Sigmoid colon (tissue), 4 donors: Measurements from ENCODE around the gene ABCB8.

Experiments used
- CTCF ChIP-seq, 4 experiments: fragments of 450-650 bp in 3 of 4; fragments of 200-600 bp in 1 of 4; IDR thresholded peaks; one replicate each; pipeline ENCODE4 v1.5.1; 2016 to 2019; ENCODE audit warnings: antibody characterized with exemption in 4 of 4, mild to moderate bottlenecking in 3 of 4, moderate library complexity in 2 of 4
- POLR2A ChIP-seq, 2 donors: fragments of 450-650 bp; IDR thresholded peaks; one replicate each; pipeline ENCODE4 v1.6.1; 2016; ENCODE audit warnings: antibody characterized with exemption in 2 of 2, mild to moderate bottlenecking in 2 of 2, moderate library complexity in 2 of 2
- POLR2AphosphoS5 ChIP-seq, 4 donors: sonication (generic); formaldehyde crosslinking; IDR thresholded peaks; one replicate each; pipeline ENCODE4 v1.6.1; 2017; ENCODE audit warnings: antibody characterized with exemption in 4 of 4

DNA sequence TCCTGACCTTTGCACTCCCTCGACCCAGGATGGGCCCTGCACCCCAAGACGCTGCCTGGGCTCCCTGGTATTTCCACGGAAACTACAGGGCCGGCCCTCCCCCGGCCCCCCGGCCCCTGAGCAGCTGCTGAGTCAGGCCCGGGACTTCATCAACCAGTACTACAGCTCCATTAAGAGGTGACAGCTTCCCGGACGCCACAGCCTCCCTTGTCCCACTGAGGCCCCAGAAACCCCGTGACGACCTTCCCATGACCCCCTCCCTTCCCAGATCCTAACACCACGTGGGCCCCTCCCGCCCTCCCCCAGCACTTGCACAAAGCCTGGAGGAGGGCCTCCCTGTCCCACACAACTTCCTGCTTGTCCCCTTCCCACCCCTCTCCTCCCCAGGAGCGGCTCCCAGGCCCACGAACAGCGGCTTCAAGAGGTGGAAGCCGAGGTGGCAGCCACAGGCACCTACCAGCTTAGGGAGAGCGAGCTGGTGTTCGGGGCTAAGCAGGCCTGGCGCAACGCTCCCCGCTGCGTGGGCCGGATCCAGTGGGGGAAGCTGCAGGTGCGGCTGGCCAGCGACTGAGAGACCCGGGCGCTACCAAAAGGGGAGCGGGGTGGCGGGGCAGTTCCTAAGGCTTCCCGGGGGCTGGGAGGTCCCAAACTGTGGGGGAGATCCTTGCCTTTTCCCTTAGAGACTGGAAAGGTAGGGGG is 31.7 kb upstream of the ABCB8 start:
- TF ChIP-seq POLR2A (IDR thresholded peaks at IDR 0.05) (no peak), CTCF (IDR thresholded peaks at IDR 0.05) (no peak), POLR2AphosphoS5 (IDR thresholded peaks at IDR 0.05) (no peak)
